NB4 (cell line): ENCODE measurements around the gene EFCAB6.

Source experiments
- MYC ChIP-seq: IDR thresholded peaks from 2 replicates; pipeline ENCODE4 v1.6.1; 2011; ENCODE audit warnings: low read depth, low read length
- POLR2A ChIP-seq: IDR thresholded peaks from 2 replicates; pipeline ENCODE4 v1.6.1; 2011; ENCODE audit warnings: mild to moderate bottlenecking; ENCODE audit not compliant: insufficient read length; ENCODE audit errors: extremely low read depth
- TF ChIP-seq, protein P1 (sequence below): IDR thresholded peaks from one replicate; pipeline ENCODE4 v1.5.1; 2012; ENCODE audit warnings: low read depth, low read length
- TF ChIP-seq, protein P2 (sequence below): IDR thresholded peaks from 2 replicates; pipeline ENCODE4 v1.6.1; 2011; ENCODE audit warnings: low read depth, low read length

DNA sequence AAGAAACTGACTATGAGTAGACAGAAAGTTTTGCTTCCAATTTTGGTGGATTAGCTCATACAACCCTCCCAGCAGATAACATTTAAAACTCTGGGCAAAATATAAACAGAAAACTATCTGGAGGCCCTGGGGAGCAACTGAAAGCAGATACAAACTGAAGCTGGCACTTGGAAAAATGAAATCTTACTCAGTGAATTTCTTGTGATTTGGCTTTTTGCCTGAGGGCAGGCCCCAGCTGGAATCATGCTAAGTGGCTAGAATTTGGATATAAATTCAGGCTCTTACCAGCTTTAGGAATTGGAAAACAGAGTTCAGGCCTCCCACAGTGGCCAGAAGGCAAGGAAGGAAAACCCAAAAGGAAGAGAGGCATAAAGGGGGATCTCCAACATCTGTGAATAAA, 85.8 kb downstream of the EFCAB6 start:
- TF ChIP-seq POLR2A (no peak), MYC (no peak)
- TF ChIP-seq, protein P1, sequence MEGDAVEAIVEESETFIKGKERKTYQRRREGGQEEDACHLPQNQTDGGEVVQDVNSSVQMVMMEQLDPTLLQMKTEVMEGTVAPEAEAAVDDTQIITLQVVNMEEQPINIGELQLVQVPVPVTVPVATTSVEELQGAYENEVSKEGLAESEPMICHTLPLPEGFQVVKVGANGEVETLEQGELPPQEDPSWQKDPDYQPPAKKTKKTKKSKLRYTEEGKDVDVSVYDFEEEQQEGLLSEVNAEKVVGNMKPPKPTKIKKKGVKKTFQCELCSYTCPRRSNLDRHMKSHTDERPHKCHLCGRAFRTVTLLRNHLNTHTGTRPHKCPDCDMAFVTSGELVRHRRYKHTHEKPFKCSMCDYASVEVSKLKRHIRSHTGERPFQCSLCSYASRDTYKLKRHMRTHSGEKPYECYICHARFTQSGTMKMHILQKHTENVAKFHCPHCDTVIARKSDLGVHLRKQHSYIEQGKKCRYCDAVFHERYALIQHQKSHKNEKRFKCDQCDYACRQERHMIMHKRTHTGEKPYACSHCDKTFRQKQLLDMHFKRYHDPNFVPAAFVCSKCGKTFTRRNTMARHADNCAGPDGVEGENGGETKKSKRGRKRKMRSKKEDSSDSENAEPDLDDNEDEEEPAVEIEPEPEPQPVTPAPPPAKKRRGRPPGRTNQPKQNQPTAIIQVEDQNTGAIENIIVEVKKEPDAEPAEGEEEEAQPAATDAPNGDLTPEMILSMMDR = no peak
- TF ChIP-seq, protein P2, sequence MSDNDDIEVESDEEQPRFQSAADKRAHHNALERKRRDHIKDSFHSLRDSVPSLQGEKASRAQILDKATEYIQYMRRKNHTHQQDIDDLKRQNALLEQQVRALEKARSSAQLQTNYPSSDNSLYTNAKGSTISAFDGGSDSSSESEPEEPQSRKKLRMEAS = no peak
